Gastrocnemius medialis (tissue), 4 donors: ENCODE measurements around the gene KRT16.
"Not testable (repeated sequence)": the region's sequence is repeated elsewhere in the genome, so short reads cannot be mapped to it uniquely, and the experiment has no call there.

ENCODE experiments used
- POLR2A ChIP-seq, 2 donors: fragments of 450-650 bp; IDR thresholded peaks; one replicate each; pipeline ENCODE4 v1.6.1; 2017; ENCODE audit warnings: antibody characterized with exemption in 2 of 2, mild to moderate bottlenecking in 2 of 2, moderate library complexity in 2 of 2
- TF ChIP-seq, protein P1 (sequence below), 5 experiments: fragments of 450-650 bp in 3 of 5; fragments of 200-600 bp in 2 of 5; sonication (generic) in 2 of 5; IDR thresholded peaks in 4 of 5; conservative IDR thresholded peaks in 1 of 5; 1 replicate in 4 of 5; 2 replicates in 1 of 5; pipeline ENCODE4 v1.5.1; 2016 to 2019; ENCODE audit warnings: antibody characterized with exemption in 5 of 5, mild to moderate bottlenecking in 3 of 5, moderate library complexity in 3 of 5

DNA sequence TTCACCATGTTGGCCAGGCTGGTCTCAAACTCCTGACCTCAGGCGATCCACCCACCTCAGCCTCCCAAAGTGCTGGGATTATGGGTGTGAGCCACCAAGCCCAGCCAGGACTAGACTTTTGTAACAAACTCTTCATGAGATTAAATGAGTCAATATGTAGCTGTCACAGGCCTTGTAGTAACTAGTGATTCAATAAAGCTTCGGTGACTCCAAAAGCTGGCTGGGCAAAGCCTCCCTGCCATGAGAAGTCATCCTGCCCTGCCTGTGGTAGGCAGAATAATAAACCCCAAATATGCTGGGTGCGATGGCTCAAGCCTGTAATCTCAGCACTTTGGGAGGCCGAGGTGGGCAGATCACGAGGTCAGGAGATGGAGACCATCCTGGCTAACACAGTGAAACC, 28.0 kb upstream of the KRT16 start:
- TF ChIP-seq, protein P1, sequence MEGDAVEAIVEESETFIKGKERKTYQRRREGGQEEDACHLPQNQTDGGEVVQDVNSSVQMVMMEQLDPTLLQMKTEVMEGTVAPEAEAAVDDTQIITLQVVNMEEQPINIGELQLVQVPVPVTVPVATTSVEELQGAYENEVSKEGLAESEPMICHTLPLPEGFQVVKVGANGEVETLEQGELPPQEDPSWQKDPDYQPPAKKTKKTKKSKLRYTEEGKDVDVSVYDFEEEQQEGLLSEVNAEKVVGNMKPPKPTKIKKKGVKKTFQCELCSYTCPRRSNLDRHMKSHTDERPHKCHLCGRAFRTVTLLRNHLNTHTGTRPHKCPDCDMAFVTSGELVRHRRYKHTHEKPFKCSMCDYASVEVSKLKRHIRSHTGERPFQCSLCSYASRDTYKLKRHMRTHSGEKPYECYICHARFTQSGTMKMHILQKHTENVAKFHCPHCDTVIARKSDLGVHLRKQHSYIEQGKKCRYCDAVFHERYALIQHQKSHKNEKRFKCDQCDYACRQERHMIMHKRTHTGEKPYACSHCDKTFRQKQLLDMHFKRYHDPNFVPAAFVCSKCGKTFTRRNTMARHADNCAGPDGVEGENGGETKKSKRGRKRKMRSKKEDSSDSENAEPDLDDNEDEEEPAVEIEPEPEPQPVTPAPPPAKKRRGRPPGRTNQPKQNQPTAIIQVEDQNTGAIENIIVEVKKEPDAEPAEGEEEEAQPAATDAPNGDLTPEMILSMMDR (IDR thresholded peaks at IDR 0.05 in 4 of 5, conservative IDR thresholded peaks at IDR 0.05 in 1 of 5) = not testable (repeated sequence)
- not testable (repeated sequence) for TF ChIP-seq POLR2A (IDR thresholded peaks at IDR 0.05)
